NOMO-1 treated with DMSO at 0.1 percent for 48 hours (cell line): ENCODE data around the gene MNS1.
"Not testable (repeated sequence)": the region's sequence is repeated elsewhere in the genome, so short reads cannot be mapped to it uniquely, and the experiment has no call there.

Experiments used
- DNase-seq: peaks from one replicate; lab custom pipeline; 2025; ENCODE audit not compliant: unreplicated experiment; lab: John Stamatoyannopoulos, UW

The MNS1 gene

GRCh38 chr15:56464893-56465520, at the start of gene MNS1:
MNS1 (minus strand) TSS chr15:56465137; CDS start chr15:56464972, 165 bp downstream.
- peak; percentile 97 for DNase-seq

GRCh38 chr15:56496635-56497034, 31.7 kb upstream of the MNS1 start:
- DNase-seq = peak; percentile 69

GRCh38 chr15:56495533-56495932, 30.6 kb upstream of the MNS1 start:
- no peak for DNase-seq

DNA sequence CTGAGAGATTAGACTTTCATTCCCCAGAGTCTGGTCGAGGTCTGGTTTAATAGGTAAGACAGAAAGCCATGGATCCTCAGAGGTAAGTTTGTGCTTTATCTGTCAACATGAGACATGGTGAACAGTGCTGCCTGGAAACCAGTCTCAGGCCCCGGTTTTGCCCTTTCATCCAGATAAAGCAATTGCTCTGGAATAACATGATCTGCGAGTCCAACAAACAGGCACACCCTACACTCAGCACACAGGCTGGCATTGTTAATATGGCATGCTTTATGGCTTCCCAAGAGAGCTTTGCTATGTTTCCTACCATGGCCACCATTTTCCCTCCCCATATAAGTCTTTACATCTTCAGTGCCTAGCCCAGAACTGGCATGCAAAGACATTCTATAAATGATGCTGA, 30.1 kb upstream of the MNS1 start:
- no peak for DNase-seq

DNA sequence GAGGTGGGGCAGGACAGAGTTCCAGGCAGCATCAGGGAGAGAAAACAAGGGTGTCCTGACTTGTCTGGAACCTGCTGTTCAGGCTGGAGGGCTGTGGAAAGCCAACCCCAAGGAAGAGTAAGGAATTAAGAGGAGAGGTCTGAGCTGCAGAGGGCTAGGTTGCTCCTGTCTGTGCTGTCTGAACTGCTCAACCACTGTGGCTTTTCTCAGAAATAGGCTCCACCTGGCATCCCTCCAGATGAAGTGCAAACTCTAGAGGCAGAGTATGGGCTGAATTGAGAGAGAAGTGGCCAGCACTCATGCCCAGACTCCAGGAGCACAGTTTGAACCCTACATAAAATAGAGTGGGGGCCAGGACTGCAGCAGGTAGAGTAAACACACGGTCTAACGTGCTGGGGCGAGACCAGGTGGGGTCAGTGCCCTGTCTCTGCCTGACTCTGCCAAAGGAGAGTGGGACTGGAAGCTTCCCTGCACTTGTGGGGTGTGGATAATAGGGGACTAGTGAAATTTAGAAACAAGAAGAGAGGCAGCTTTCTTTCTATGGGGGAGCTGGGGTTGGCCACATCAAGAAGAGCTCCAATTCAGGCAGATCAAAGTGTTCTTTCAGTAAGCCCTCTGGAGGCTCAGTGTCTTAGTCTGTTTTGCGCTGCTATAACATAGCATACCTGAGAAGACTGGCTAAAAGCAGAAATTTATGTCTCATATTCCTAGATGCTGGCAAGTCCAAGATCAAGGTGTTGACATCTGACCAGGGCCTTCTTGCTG, 28.0 kb upstream of the MNS1 start:
- DNase-seq = no peak

GRCh38 chr15:56492236-56492635, 27.3 kb upstream of the MNS1 start:
- DNase-seq = no peak

DNA sequence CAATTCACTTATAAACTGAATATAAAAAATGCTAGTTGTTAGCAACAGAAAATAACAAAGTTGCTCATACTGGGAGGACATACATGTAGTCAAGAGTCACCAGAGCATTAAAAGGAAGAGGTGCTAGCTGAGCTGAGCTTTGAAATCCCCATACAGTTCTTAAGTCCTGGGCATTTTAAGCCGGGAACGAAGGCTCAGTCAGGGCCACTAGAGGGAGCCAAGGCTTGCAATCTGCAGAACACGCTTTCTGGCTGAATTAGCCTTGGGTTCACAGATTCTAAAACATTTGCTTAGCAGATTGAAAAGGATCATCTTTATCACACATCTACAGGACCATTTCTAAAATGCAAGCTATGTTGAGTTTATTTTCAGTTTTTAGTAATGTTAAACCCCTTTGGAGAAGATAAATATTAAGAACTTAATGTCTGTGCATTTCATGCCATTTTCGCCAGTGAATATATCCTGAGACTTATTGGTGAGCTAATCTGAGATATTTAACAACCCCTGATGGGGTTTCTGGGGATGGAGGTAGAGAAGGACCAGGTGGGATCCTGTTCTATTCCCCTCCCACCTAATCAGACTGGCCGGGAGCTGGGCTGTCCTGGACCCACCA, 26.3 kb upstream of the MNS1 start:
- DNase-seq = peak; percentile 55

DNA sequence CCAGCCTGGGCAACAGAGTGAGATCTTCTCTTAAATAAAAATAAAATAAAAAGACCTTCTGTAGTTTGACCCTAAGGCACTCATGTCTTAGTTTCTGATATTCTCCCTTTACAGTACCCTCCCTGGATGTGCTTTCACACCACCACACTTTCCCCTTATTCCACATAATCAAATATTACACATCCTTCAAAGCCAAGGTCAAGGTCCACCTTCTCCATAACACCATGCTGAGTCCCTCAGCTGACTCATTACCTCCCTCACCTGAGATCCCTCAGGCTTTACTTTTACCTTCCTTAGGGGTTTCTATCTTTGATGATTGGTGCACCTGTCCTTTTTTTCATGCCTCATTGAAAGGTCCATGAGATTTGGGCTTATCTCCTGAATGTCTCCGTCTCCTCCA, 25.5 kb upstream of the MNS1 start:
- DNase-seq = no peak

DNA sequence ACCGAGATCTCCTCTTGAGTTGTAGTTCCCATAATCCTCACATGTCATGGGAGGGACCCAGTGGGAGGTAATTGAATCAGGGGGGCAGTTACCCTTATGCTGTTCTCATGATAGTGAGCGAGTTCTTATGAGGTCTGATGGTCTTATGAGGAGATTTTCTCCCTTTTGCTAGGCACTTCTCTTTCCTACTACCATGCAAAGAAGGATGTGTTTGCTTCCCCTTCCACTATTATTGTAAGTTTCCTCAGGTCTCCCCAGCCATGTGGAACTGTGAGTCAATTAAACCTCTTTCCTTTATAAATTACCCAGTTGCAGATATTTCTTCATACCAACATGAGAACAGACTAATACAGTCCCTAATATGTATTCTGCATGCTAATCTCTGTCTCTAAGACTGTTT, 21.3 kb upstream of the MNS1 start:
- DNase-seq = not testable (repeated sequence)

DNA sequence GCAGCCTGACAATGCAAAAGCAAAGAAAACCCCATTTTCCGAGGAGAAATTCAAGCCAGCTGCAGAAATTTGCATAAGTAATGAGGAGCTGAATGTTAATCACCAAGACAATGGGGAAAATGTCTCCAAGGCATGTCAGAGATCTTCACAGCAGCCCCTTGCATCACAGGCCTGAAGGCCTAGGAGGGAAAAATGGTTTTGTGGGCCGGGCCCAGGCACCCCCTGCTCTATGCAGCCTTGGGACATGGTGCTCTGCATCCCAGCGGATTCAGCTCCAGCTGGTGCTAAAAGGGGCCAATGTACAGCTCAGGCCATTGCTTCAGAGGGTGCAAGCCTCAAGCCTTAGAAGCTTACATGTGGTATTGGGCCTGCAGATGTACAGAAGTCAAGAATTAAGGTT, 20.5 kb upstream of the MNS1 start:
- not testable (repeated sequence) for DNase-seq

- DNase-seq = no peak
Observed at GRCh38 chr15:56484287-56484686, 19.4 kb upstream of the MNS1 start.

GRCh38 chr15:56475351-56475750, 10.4 kb upstream of the MNS1 start:
- DNase-seq = no peak

DNA sequence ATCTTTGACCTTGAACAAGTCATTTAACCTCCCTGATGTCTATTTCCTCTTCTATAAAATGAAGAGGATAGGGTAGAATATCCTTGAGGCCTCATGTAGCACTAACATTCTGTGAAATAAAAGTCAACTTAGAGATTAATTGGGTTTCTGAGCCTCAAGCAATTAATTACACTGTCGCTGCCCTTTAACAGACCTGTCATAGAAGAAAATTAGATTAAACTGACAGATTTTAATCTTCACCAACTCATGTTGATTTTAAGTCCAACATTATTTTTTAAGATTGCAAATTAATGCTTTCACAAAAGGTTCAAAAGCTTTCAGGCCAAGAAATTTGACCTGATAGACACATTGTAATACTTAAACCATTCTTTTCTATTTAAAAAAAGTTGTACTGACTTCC, 8.1 kb upstream of the MNS1 start:
- no peak for DNase-seq

DNA sequence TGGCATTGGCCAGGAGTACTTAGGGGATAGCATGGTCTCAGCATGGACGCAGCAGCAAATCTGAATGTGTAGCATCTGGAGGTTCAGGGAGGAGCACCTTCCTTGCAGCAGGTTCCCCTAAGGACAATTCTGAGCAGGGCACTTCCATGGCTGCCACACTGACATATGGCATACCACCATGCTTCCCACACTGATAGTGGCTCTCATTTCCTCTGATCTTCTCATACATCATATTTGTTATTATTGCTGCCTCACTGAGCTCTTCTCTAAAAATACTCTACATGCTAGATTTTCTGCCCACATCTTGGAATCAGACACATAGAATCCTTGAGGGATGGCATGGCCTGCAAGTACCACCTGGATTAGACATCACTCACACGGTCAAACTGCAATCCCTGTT, 7.3 kb upstream of the MNS1 start:
- no peak for DNase-seq

DNA sequence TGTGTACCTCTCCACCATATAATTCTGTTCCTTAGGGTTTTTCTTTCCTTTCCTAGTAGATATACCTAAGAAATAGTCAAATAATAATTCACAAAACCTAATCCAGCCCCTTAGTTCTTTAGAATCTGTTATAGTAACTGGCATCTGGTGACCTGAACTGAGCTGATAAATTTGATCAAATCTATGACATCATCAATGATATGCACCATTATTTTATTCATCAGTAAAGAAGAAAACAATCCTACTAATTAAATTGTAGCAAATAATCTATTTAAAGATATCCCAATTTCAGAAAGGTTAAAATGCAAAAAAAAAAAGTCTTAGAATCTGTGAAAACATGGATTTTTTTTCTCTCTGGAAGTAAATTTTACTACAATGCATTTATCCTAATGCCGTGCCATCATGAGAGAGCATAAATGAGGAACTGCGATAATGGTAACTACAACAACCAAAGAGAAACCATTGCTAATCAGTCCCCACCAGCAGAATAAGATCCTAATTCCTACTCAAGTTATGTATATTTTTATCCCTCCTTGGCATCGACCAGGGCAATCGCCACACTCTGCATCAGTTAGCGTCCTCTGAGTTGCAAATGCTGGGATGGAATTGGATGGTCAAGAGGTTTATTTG, 6.6 kb upstream of the MNS1 start:
- peak; percentile 5 for DNase-seq

DNA sequence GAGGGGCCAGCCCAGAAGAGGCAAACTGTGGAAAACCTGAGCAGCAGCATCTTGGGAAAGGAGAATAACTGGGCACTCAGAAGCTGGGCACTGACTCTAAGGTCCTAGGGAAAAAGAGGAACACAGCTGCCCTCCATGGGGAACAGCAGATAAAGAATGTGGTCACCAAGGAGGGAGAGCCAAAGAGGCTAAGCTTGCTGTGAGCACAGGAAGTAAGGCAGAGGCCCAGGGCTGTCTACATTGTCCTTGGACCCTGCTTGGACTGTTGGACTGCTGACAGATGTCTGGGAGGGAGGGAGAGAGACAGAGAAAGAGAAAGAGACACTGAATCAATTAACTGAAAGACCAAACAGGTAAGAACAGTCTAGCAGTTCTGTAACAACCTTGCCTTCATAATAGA, 4.5 kb upstream of the MNS1 start:
- no peak for DNase-seq

DNA sequence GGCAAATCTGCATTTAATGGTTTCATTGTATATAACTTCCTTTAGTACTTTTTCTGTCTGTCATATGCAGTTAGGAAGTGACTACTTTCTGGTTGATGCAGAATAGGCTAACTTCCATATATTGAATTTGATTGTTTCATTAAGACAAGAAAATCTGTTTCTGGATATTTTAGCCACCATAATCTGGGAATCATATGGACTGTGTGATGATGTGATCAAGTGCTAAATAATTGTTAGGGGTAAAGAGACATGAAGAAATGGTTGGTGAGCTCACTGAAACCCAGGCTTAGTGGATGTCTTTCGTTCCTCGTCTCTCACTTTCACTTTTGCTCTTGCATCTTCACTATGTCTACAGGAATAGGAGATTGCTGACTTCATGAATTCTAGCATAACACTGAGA, 3.5 kb upstream of the MNS1 start:
- peak; percentile 62 for DNase-seq

DNA sequence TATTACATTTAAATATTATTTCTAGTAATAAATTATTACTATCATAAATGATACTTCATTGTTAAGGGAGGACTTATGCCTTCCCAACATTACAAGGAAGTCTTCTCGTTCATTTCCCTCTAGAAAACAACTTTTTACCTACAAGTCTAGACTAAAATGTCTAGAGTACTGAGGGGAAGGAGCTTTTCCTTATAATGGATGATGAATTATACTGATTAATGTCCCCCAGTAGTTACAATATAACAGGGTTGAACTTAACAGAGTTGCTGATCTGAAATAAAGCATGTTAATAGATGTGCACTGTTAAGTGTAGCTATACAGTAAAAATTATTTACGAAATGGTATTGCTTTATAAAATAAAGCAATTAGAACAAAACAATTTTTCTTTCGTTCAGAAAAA, 2.7 kb upstream of the MNS1 start:
- DNase-seq = no peak

- DNase-seq = no peak
Observed at GRCh38 chr15:56460947-56461346, 4.0 kb downstream of the MNS1 start.

GRCh38 chr15:56460071-56460470, 4.9 kb downstream of the MNS1 start:
- DNase-seq = no peak

DNA sequence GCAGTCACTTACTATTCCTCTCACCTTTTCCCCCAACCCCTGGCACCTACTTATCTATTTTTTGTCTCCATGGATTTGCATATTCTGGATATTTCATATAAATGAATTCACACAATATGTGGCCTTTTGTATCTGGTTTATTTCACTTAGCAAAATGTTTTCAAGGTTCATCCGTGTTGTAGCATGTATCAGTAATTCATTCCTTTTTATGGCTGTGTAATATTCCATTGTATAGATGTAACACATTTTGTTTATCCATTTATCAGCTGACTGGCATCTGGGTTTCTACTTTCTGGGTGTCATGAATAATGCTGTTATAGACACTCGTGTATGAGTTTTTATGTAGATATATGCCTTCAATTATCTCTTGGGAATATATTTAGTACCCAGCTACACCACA, 5.8 kb downstream of the MNS1 start:
- no peak for DNase-seq

- no peak for DNase-seq
Observed at GRCh38 chr15:56456229-56456628, 8.7 kb downstream of the MNS1 start.
